ENCODE results near the gene HCFC1. TPM values are rescaled to one million over a fixed set of nuclear protein-coding genes. Genes with fewer than 3 reads are reported as not detected.
"Not testable (repeated sequence)": the region's sequence is repeated elsewhere in the genome, so short reads cannot be mapped to it uniquely, and the experiment has no call there.

The HCFC1 gene
- total RNA-seq, 1 experiment from 2014 or later = 12.8 TPM

GRCh38 chrX:154012336-154012991, 40.8 kb upstream of the HCFC1 start:
- Histone ChIP-seq H3K4me3 (no peak overlapping the region), H3K27me3 (no peaks in the 10 kb centered on the region), H3K36me3 (peaks cover 26% of the 10 kb centered on the region), H3K9me3 (no peaks in the 10 kb centered on the region)
- no peak for DNase-seq

- Histone ChIP-seq H3K27me3 (no peaks in the 10 kb centered on the region), H3K4me3 (no peak overlapping the region), H3K36me3 (peaks cover 17% of the 10 kb centered on the region), H3K9me3 (no peaks in the 10 kb centered on the region)
- DNase-seq = no peak
Observed at GRCh38 chrX:154011376-154012335, 40.0 kb upstream of the HCFC1 start.

GRCh38 chrX:154010330-154011087, 38.9 kb upstream of the HCFC1 start:
- H3K4me3 ChIP-seq = no peak overlapping the region
- H3K27me3 ChIP-seq = no peaks in the 10 kb centered on the region
- H3K9me3 ChIP-seq = no peaks in the 10 kb centered on the region
- H3K36me3 ChIP-seq = peaks cover 11% of the 10 kb centered on the region
- no peak for DNase-seq

GRCh38 chrX:154008521-154008920, 36.9 kb upstream of the HCFC1 start:
- Histone ChIP-seq H3K9me3 (no peaks in the 10 kb centered on the region), H3K36me3 (peaks cover 8% of the 10 kb centered on the region), H3K27me3 (no peaks in the 10 kb centered on the region), H3K4me3 (no peak overlapping the region)
- no peak for DNase-seq

GRCh38 chrX:154006947-154007346, 35.3 kb upstream of the HCFC1 start:
- H3K9me3 ChIP-seq = no peaks in the 10 kb centered on the region
- H3K4me3 ChIP-seq = no peak overlapping the region
- peaks cover 3% of the 10 kb centered on the region; the same call in 1 of the 2 replicates for H3K36me3 ChIP-seq
- H3K27me3 ChIP-seq = no peaks in the 10 kb centered on the region
- no peak for DNase-seq

- Histone ChIP-seq H3K27me3 (no peaks in the 10 kb centered on the region), H3K36me3 (no peaks in the 10 kb centered on the region), H3K4me3 (no peak overlapping the region), H3K9me3 (no peaks in the 10 kb centered on the region)
- no peak for DNase-seq
Observed at GRCh38 chrX:154004315-154004714, 32.7 kb upstream of the HCFC1 start.

GRCh38 chrX:154002215-154002719, 30.6 kb upstream of the HCFC1 start:
- no peaks in the 10 kb centered on the region for H3K27me3 ChIP-seq
- H3K36me3 ChIP-seq = no peaks in the 10 kb centered on the region
- no peak overlapping the region for H3K4me3 ChIP-seq
- no peak for DNase-seq
- no peaks in the 10 kb centered on the region for H3K9me3 ChIP-seq

GRCh38 chrX:154000051-154000450, 28.4 kb upstream of the HCFC1 start:
- DNase-seq = no peak
- no peaks in the 10 kb centered on the region for H3K36me3 ChIP-seq

GRCh38 chrX:153999359-154000037, 27.9 kb upstream of the HCFC1 start:
- no peaks in the 10 kb centered on the region for H3K36me3 ChIP-seq
- no peaks in the 10 kb centered on the region for H3K27me3 ChIP-seq
- no peak for DNase-seq
- no peak overlapping the region for H3K4me3 ChIP-seq
- H3K9me3 ChIP-seq = no peaks in the 10 kb centered on the region

More at GRCh38 chrX:154000051-154000450, 28.4 kb upstream of the HCFC1 start:
- H3K4me3 ChIP-seq = no peak overlapping the region
- H3K27me3 ChIP-seq = no peaks in the 10 kb centered on the region
- H3K9me3 ChIP-seq = no peaks in the 10 kb centered on the region

- H3K9me3 ChIP-seq = no peaks in the 10 kb centered on the region
- no peaks in the 10 kb centered on the region for H3K27me3 ChIP-seq
- DNase-seq = no peak
- H3K4me3 ChIP-seq = no peak overlapping the region
- H3K36me3 ChIP-seq = no peaks in the 10 kb centered on the region
Observed at GRCh38 chrX:153995504-153995903, 23.9 kb upstream of the HCFC1 start.

- H3K36me3 ChIP-seq, DNase-seq, H3K27me3 ChIP-seq: not testable (repeated sequence)
Observed at GRCh38 chrX:153994398-153994797, 22.8 kb upstream of the HCFC1 start.

GRCh38 chrX:153993978-153994377, 22.4 kb upstream of the HCFC1 start:
- H3K4me3 ChIP-seq = no peak overlapping the region
- H3K9me3 ChIP-seq = no peaks in the 10 kb centered on the region
- DNase-seq = no peak
- H3K27me3 ChIP-seq = no peaks in the 10 kb centered on the region
- H3K36me3 ChIP-seq = no peaks in the 10 kb centered on the region

More at GRCh38 chrX:153994398-153994797, 22.8 kb upstream of the HCFC1 start:
- not testable (repeated sequence) for H3K9me3 ChIP-seq, H3K4me3 ChIP-seq

- Histone ChIP-seq H3K27me3 (no peaks in the 10 kb centered on the region), H3K36me3 (no peaks in the 10 kb centered on the region), H3K4me3 (no peak overlapping the region), H3K9me3 (no peaks in the 10 kb centered on the region)
- no peak for DNase-seq
Observed at GRCh38 chrX:153993079-153993478, 21.5 kb upstream of the HCFC1 start.

GRCh38 chrX:153992180-153992579, 20.6 kb upstream of the HCFC1 start:
- no peak overlapping the region for H3K4me3 ChIP-seq
- no peaks in the 10 kb centered on the region for H3K9me3 ChIP-seq
- H3K36me3 ChIP-seq = no peaks in the 10 kb centered on the region
- DNase-seq = no peak
- no peaks in the 10 kb centered on the region for H3K27me3 ChIP-seq

- H3K27me3 ChIP-seq = no peaks in the 10 kb centered on the region
- DNase-seq = no peak
- H3K9me3 ChIP-seq = no peaks in the 10 kb centered on the region
- H3K36me3 ChIP-seq = no peaks in the 10 kb centered on the region
- no peak overlapping the region for H3K4me3 ChIP-seq
Observed at GRCh38 chrX:153991013-153991580, 19.5 kb upstream of the HCFC1 start.
